HepG2 (cell line): ENCODE measurements around the gene CYB5B. TPM values are rescaled to one million over a fixed set of nuclear protein-coding genes. Genes with fewer than 3 reads are reported as not detected.

ENCODE experiments used
- THRA ChIP-seq: sonication (generic); formaldehyde crosslinking; IDR thresholded peaks from 2 replicates; pipeline ENCODE4 v1.4.0; 2020; ENCODE audit warnings: missing genetic modification reagents, borderline replicate concordance
- ZFY ChIP-seq: sonication (generic); formaldehyde crosslinking; IDR thresholded peaks from 2 replicates; pipeline ENCODE4 v1.4.0; 2020; ENCODE audit warnings: missing genetic modification reagents
- ZNF557 ChIP-seq: sonication (generic); formaldehyde crosslinking; IDR thresholded peaks from 2 replicates; pipeline ENCODE4 v1.4.0; 2020; ENCODE audit warnings: missing genetic modification reagents
- ZXDC ChIP-seq: sonication (generic); formaldehyde crosslinking; IDR thresholded peaks from 2 replicates; pipeline ENCODE4 v1.5.0; 2020; ENCODE audit warnings: mild to moderate bottlenecking, missing genetic modification reagents
- polyA plus RNA-seq, 8 experiments: library from polyadenylated mRNA; depleted of rRNA in 3 of 8; stranded (reverse) in 7 of 8; unstranded in 1 of 8; fragments of >200 nt; fragmentation: Illumina TruSeq in 4 of 8; extraction: Trizol in 4 of 8; gene quantifications; 2 replicates each; pipeline versions ENCODE4 v1.2.1 to v1.2.3, GENCODE V29; 2011 to 2016; ENCODE audit warnings: low read depth in 4 of 8, missing spikeins in 1 of 8, mixed read lengths in 1 of 8; ENCODE audit not compliant: insufficient read depth in 1 of 8
- total RNA-seq, 5 experiments: library from RNA; depleted of rRNA; stranded (reverse); fragments of >200 nt; fragmentation: Illumina TruSeq; extraction: Trizol; gene quantifications; 2 replicates each; pipeline ENCODE4 v1.2.3, GENCODE V29; 2016; ENCODE audit warnings: low read depth in 1 of 5
- TF ChIP-seq, protein P1 (sequence below): sonication (generic); formaldehyde crosslinking; IDR thresholded peaks from one replicate; pipeline ENCODE4 v1.5.1; 2020; ENCODE audit warnings: mild to moderate bottlenecking, missing genetic modification reagents; ENCODE audit errors: not compliant biosample characterization

Gene CYB5B
- total and polyA plus RNA-seq, 2 of the 13 experiments (the other 11 are each of a cell fraction or from before 2014, with no cell fraction given), result 234 to 432 TPM

DNA sequence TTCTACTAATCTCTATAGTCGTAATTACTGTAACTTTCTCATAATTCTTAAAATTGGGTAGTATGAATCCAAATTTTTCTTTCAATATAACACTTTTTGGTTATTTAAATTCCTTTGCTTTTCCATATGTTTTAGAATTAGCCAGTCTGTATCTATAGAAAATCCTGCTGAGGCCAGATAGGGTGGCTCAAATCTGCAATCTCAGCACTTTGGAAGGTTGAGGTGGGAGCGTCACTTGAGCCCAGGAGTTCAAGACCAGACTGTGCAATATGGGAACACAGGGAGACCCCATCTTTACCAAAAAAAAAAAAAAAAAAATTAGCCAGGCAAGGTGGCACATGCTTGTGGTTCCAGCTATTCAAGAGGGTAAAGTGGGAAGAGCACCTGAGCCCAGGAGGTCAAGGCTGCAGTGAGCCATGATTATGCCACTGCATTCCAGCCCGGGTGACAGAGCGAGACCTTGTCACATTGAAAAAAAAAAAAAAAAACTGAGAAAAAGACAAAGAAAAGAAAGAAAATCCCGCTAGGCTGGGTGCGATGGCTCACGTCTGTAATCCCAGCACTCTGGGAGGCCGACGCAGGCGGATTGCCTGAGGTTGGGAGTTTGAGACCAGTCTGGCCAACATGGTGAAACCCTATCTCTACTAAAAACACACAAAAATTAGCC lies 47.9 kb upstream of the CYB5B start (continued):
- TF ChIP-seq ZFY (CRISPR knock-in tag) (no peak), ZNF557 (CRISPR knock-in tag) (no peak), THRA (CRISPR knock-in tag) (0 out of 2 replicates have a peak, but pooled peaks have one; percentile 34), ZXDC (CRISPR knock-in tag) (no peak)
- TF ChIP-seq, protein P1, sequence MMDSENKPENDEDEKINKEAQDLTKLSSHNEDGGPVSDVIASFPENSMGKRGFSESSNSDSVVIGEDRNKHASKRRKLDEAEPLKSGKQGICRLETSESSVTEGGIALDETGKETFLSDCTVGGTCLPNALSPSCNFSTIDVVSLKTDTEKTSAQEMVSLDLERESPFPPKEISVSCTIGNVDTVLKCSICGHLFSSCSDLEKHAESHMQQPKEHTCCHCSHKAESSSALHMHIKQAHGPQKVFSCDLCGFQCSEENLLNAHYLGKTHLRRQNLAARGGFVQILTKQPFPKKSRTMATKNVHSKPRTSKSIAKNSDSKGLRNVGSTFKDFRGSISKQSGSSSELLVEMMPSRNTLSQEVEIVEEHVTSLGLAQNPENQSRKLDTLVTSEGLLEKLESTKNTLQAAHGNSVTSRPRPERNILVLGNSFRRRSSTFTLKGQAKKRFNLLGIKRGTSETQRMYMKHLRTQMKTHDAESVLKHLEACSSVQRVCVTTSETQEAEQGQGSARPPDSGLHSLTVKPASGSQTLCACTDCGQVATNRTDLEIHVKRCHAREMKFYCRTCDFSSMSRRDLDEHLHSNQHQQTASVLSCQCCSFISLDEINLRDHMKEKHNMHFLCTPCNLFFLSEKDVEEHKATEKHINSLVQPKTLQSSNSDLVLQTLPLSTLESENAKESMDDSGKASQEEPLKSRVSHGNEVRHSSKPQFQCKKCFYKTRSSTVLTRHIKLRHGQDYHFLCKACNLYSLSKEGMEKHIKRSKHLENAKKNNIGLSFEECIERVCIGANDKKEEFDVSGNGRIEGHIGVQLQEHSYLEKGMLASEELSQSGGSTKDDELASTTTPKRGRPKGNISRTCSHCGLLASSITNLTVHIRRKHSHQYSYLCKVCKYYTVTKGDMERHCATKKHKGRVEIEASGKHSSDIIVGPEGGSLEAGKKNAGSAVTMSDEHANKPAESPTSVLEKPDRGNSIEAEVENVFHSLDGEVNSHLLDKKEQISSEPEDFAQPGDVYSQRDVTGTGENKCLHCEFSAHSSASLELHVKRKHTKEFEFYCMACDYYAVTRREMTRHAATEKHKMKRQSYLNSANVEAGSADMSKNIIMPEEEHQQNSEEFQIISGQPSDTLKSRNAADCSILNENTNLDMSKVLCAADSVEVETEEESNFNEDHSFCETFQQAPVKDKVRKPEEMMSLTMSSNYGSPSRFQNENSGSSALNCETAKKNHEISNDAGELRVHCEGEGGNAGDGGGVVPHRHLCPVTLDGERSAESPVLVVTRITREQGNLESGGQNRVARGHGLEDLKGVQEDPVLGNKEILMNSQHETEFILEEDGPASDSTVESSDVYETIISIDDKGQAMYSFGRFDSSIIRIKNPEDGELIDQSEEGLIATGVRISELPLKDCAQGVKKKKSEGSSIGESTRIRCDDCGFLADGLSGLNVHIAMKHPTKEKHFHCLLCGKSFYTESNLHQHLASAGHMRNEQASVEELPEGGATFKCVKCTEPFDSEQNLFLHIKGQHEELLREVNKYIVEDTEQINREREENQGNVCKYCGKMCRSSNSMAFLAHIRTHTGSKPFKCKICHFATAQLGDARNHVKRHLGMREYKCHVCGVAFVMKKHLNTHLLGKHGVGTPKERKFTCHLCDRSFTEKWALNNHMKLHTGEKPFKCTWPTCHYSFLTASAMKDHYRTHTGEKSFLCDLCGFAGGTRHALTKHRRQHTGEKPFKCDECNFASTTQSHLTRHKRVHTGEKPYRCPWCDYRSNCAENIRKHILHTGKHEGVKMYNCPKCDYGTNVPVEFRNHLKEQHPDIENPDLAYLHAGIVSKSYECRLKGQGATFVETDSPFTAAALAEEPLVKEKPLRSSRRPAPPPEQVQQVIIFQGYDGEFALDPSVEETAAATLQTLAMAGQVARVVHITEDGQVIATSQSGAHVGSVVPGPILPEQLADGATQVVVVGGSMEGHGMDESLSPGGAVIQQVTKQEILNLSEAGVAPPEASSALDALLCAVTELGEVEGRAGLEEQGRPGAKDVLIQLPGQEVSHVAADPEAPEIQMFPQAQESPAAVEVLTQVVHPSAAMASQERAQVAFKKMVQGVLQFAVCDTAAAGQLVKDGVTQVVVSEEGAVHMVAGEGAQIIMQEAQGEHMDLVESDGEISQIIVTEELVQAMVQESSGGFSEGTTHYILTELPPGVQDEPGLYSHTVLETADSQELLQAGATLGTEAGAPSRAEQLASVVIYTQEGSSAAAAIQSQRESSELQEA, result no peak
